Adrenal gland (tissue), 5 donors: ENCODE results near the gene ZNF747.

Experiments used
- POLR2A ChIP-seq, 2 donors: fragments of 450-650 bp; IDR thresholded peaks; one replicate each; pipeline ENCODE4 v1.6.1; 2017; ENCODE audit warnings: antibody characterized with exemption in 2 of 2, mild to moderate bottlenecking in 2 of 2, moderate library complexity in 1 of 2
- TF ChIP-seq, protein P1 (sequence below), 6 experiments: fragments of 450-650 bp in 4 of 6; fragments of 200-600 bp in 2 of 6; sonication (generic) in 1 of 6; IDR thresholded peaks; 1 replicate in 5 of 6; 2 replicates in 1 of 6; pipeline versions ENCODE4 v1.5.1 to v1.8.0; 2016 to 2021; ENCODE audit warnings: antibody characterized with exemption in 6 of 6, mild to moderate bottlenecking in 2 of 6, moderate library complexity in 1 of 6
- donor health status: DM: no; HTN: no; CAD: no.

DNA sequence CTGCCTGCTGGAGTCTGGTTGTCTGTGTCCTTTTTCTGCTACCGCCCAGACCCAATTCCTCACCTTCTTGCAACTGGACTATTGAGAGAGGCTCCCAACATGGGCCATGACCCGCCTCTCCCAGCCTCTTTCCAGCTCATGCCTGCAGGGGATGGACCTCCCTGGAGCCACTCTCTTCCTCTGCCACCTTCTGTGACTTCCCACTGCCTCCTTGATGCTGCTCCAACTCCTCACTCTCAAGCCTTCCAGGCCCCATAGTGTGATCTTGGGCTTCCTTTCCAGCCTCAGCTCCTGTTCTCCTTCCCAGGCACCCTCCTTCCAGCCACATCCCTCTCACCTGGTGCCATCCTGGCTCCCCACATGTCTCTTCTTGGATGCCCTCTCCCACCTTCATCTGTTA is 19.4 kb downstream of the ZNF747 start:
- TF ChIP-seq, protein P1, sequence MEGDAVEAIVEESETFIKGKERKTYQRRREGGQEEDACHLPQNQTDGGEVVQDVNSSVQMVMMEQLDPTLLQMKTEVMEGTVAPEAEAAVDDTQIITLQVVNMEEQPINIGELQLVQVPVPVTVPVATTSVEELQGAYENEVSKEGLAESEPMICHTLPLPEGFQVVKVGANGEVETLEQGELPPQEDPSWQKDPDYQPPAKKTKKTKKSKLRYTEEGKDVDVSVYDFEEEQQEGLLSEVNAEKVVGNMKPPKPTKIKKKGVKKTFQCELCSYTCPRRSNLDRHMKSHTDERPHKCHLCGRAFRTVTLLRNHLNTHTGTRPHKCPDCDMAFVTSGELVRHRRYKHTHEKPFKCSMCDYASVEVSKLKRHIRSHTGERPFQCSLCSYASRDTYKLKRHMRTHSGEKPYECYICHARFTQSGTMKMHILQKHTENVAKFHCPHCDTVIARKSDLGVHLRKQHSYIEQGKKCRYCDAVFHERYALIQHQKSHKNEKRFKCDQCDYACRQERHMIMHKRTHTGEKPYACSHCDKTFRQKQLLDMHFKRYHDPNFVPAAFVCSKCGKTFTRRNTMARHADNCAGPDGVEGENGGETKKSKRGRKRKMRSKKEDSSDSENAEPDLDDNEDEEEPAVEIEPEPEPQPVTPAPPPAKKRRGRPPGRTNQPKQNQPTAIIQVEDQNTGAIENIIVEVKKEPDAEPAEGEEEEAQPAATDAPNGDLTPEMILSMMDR (IDR thresholded peaks at IDR 0.05): no peak
- TF ChIP-seq POLR2A (IDR thresholded peaks at IDR 0.05): no peak
